Trophoblast cell (in vitro differentiated cells and primary cell): ENCODE measurements around the gene CLDN11.

Experiments used
- DNase-seq, 2 donors: peaks; one replicate each; pipeline ENCODE4 v3.0.0-alpha.2; 2016
- H2AFZ ChIP-seq: 2 replicates; pipeline ENCODE4 v1.6.1; 2013; ENCODE audit warnings: low read length, moderate library complexity, mild to moderate bottlenecking; ENCODE audit not compliant: insufficient read depth, poor library complexity
- H2AK5ac ChIP-seq: 2 replicates; pipeline ENCODE4 v1.6.1; 2013; ENCODE audit warnings: mild to moderate bottlenecking, low read length
- H2BK120ac ChIP-seq: 2 replicates; pipeline ENCODE4 v1.6.1; 2013; ENCODE audit warnings: low read length, mild to moderate bottlenecking, moderate library complexity; ENCODE audit not compliant: insufficient read depth, poor library complexity
- H2BK12ac ChIP-seq: 2 replicates; pipeline ENCODE4 v1.6.1; 2013; ENCODE audit warnings: mild to moderate bottlenecking, low read length, moderate library complexity
- H2BK5ac ChIP-seq: 2 replicates; pipeline ENCODE4 v1.6.1; 2013; ENCODE audit warnings: low read length, low read depth, moderate library complexity, mild to moderate bottlenecking; ENCODE audit not compliant: poor library complexity
- H3K14ac ChIP-seq: 2 replicates; pipeline ENCODE4 v1.6.1; 2013; ENCODE audit warnings: mild to moderate bottlenecking, low read length
- H3K18ac ChIP-seq: 2 replicates; pipeline ENCODE4 v1.6.1; 2013; ENCODE audit warnings: mild to moderate bottlenecking, low read length
- H3K23ac ChIP-seq: 2 replicates; pipeline ENCODE4 v1.6.1; 2013; ENCODE audit warnings: low read length
- H3K27ac ChIP-seq: 2 replicates; pipeline ENCODE4 v1.5.1; 2013; ENCODE audit warnings: low read depth, mild to moderate bottlenecking, inconsistent platforms, low read length, moderate library complexity
- H3K27me3 ChIP-seq: 2 replicates; pipeline ENCODE4 v1.6.1; 2013; ENCODE audit warnings: inconsistent platforms, mild to moderate bottlenecking, low read length, moderate library complexity; ENCODE audit not compliant: insufficient read depth
- H3K36me3 ChIP-seq, 2 experiments: 1 replicate in 1 of 2; 2 replicates in 1 of 2; pipeline ENCODE4 v1.6.1; 2013; ENCODE audit warnings: low read length in 2 of 2, mild to moderate bottlenecking in 2 of 2, moderate library complexity in 1 of 2; ENCODE audit not compliant: insufficient read depth in 2 of 2, control insufficient read depth in 1 of 2
- H3K4ac ChIP-seq: 2 replicates; pipeline ENCODE4 v1.6.1; 2013; ENCODE audit warnings: low read depth, mild to moderate bottlenecking, low read length, moderate library complexity
- H3K4me1 ChIP-seq, 2 experiments: 1 replicate in 1 of 2; 2 replicates in 1 of 2; pipeline ENCODE4 v1.6.1; 2013; ENCODE audit warnings: low read length in 2 of 2, mild to moderate bottlenecking in 2 of 2, moderate library complexity in 1 of 2; ENCODE audit not compliant: insufficient read depth in 2 of 2, control insufficient read depth in 1 of 2
- H3K4me2 ChIP-seq: 2 replicates; pipeline ENCODE4 v1.6.1; 2013; ENCODE audit warnings: inconsistent platforms, mild to moderate bottlenecking, low read length, moderate library complexity
- H3K4me3 ChIP-seq: 2 replicates; pipeline ENCODE4 v1.5.1; 2013; ENCODE audit warnings: mild to moderate bottlenecking, low read depth, low read length, inconsistent platforms
- H3K79me1 ChIP-seq: one replicate; pipeline ENCODE4 v1.6.1; 2013; ENCODE audit warnings: low read length
- H3K79me2 ChIP-seq: 2 replicates; pipeline ENCODE4 v1.6.1; 2013; ENCODE audit warnings: low read length, mild to moderate bottlenecking; ENCODE audit not compliant: control insufficient read depth, insufficient read depth, poor library complexity
- H3K9ac ChIP-seq: 2 replicates; pipeline ENCODE4 v1.6.1; 2013; ENCODE audit warnings: mild to moderate bottlenecking, low read length
- H3K9me3 ChIP-seq: 2 replicates; pipeline ENCODE4 v1.6.1; 2013; ENCODE audit warnings: low read depth, mild to moderate bottlenecking, control low read depth, inconsistent platforms, low read length; ENCODE audit not compliant: insufficient read depth
- H4K12ac ChIP-seq: 2 replicates; pipeline ENCODE4 v1.6.1; 2013; ENCODE audit warnings: low read depth, mild to moderate bottlenecking, low read length, moderate library complexity
- H4K8ac ChIP-seq: 2 replicates; pipeline ENCODE4 v1.6.1; 2013; ENCODE audit warnings: low read depth, mild to moderate bottlenecking, low read length, moderate library complexity
- H4K91ac ChIP-seq: one replicate; pipeline ENCODE4 v1.6.1; 2013; ENCODE audit warnings: low read depth, mild to moderate bottlenecking, low read length, moderate library complexity
- WGBS: extraction: QIAGEN DNeasy Blood & Tissue Kit; methylation state at CpG from one replicate; pipeline ENCODE4 v1.1.7; 2013; ENCODE audit warnings: missing lambda C conversion rate; ENCODE audit not compliant: insufficient read length, insufficient coverage; ENCODE audit errors: extremely low coverage; 5-methylcytosine and 5-hydroxymethylcytosine counted together

CLDN11 gene

GRCh38 chr3:170386468-170386867, 32.2 kb upstream of the CLDN11 start:
- no peak overlapping the region for H3K9ac ChIP-seq
- H2AK5ac ChIP-seq: no peak overlapping the region
- H3K27me3 ChIP-seq: no peaks in the 10 kb centered on the region
- peaks cover 46 to 51% of the 10 kb centered on the region in 2 experiments for H3K36me3 ChIP-seq
- H3K23ac ChIP-seq: no peak overlapping the region
- no peak overlapping the region for H3K27ac ChIP-seq
- no CpG with 5 or more reads among the region's 3 CpGs for WGBS
- H2BK12ac ChIP-seq: no peak overlapping the region
- H3K18ac ChIP-seq: no peak overlapping the region
- no peaks in the 10 kb centered on the region for H3K4me1 ChIP-seq
- no peak overlapping the region for H4K91ac ChIP-seq
- H3K14ac ChIP-seq: no peak overlapping the region
- H2AFZ ChIP-seq: no peak overlapping the region
- H3K4me3 ChIP-seq: no peak overlapping the region
- no peak overlapping the region for H4K8ac ChIP-seq
- no peaks in the 10 kb centered on the region for H3K79me1 ChIP-seq
- no peak overlapping the region for H4K12ac ChIP-seq
- no peaks in the 10 kb centered on the region for H3K79me2 ChIP-seq
- H3K9me3 ChIP-seq: no peaks in the 10 kb centered on the region
- no peak overlapping the region for H2BK5ac ChIP-seq
- no peak overlapping the region for H3K4me2 ChIP-seq
- H3K4ac ChIP-seq: peak overlapping the region; percentile 62
- no peak for DNase-seq
- no peak overlapping the region for H2BK120ac ChIP-seq

- H3K18ac ChIP-seq: no peak overlapping the region
- H3K27me3 ChIP-seq: no peaks in the 10 kb centered on the region
- H3K4me3 ChIP-seq: no peak overlapping the region
- H2AK5ac ChIP-seq: no peak overlapping the region
- no peaks in the 10 kb centered on the region for H3K79me1 ChIP-seq
- H3K23ac ChIP-seq: no peak overlapping the region
- H4K91ac ChIP-seq: no peak overlapping the region
- H3K9me3 ChIP-seq: no peaks in the 10 kb centered on the region
- H3K27ac ChIP-seq: no peak overlapping the region
- no peak overlapping the region for H3K14ac ChIP-seq
- no peaks in the 10 kb centered on the region for H3K4me1 ChIP-seq
- no peak overlapping the region for H3K4me2 ChIP-seq
- H4K12ac ChIP-seq: no peak overlapping the region
- peak in 1 of 2 donors; percentile 49 for DNase-seq
- no peak overlapping the region for H4K8ac ChIP-seq
- H2BK5ac ChIP-seq: no peak overlapping the region
- H3K79me2 ChIP-seq: no peaks in the 10 kb centered on the region
- H2BK12ac ChIP-seq: no peak overlapping the region
- no peak overlapping the region for H3K4ac ChIP-seq
- H3K36me3 ChIP-seq: peaks cover 36 to 44% of the 10 kb centered on the region in 2 experiments
- H3K9ac ChIP-seq: no peak overlapping the region
- no peak overlapping the region for H2AFZ ChIP-seq
- H2BK120ac ChIP-seq: no peak overlapping the region
Measured at GRCh38 chr3:170387950-170388349, 30.7 kb upstream of the CLDN11 start.

GRCh38 chr3:170391108-170391507, 27.6 kb upstream of the CLDN11 start:
- Histone ChIP-seq H4K12ac (no peak overlapping the region), H3K14ac (no peak overlapping the region), H3K9ac (no peak overlapping the region), H3K27ac (no peak overlapping the region), H2BK5ac (no peak overlapping the region), H3K18ac (no peak overlapping the region), H3K4me2 (no peak overlapping the region), H3K27me3 (no peaks in the 10 kb centered on the region), H3K23ac (no peak overlapping the region), H2BK12ac (no peak overlapping the region), H2AK5ac (no peak overlapping the region), H3K9me3 (no peaks in the 10 kb centered on the region), H3K4me3 (no peak overlapping the region), H4K8ac (no peak overlapping the region), H3K4me1 (no peaks in the 10 kb centered on the region), H3K79me1 (no peaks in the 10 kb centered on the region), H3K79me2 (no peaks in the 10 kb centered on the region), H3K4ac (no peak overlapping the region), H2BK120ac (no peak overlapping the region), H2AFZ (no peak overlapping the region), H3K36me3 (peaks cover 23 to 27% of the 10 kb centered on the region in 2 experiments), H4K91ac (no peak overlapping the region)
- WGBS: no CpG with 5 or more reads among the region's 4 CpGs
- DNase-seq: no peak

- H3K4me3 ChIP-seq: no peak overlapping the region
- no peak overlapping the region for H2AFZ ChIP-seq
- no peaks in the 10 kb centered on the region for H3K4me1 ChIP-seq
- no peak overlapping the region for H4K91ac ChIP-seq
- H3K23ac ChIP-seq: no peak overlapping the region
- H4K8ac ChIP-seq: no peak overlapping the region
- no peak overlapping the region for H3K18ac ChIP-seq
- no CpG with 5 or more reads among the region's 6 CpGs for WGBS
- no peak overlapping the region for H3K14ac ChIP-seq
- H3K4me2 ChIP-seq: no peak overlapping the region
- H3K79me1 ChIP-seq: no peaks in the 10 kb centered on the region
- H2BK120ac ChIP-seq: no peak overlapping the region
- H3K9ac ChIP-seq: no peak overlapping the region
- no peak overlapping the region for H2AK5ac ChIP-seq
- H3K9me3 ChIP-seq: no peaks in the 10 kb centered on the region
- H3K36me3 ChIP-seq: peaks cover 6 to 8% of the 10 kb centered on the region in 2 experiments
- H2BK12ac ChIP-seq: no peak overlapping the region
- H3K27ac ChIP-seq: no peak overlapping the region
- H3K79me2 ChIP-seq: no peaks in the 10 kb centered on the region
- no peak overlapping the region for H3K4ac ChIP-seq
- no peak overlapping the region for H2BK5ac ChIP-seq
- H4K12ac ChIP-seq: no peak overlapping the region
- no peak for DNase-seq
- no peaks in the 10 kb centered on the region for H3K27me3 ChIP-seq
Measured at GRCh38 chr3:170397685-170398084, 21.0 kb upstream of the CLDN11 start.
